NCI-H1417 (cell line): ENCODE measurements around the gene C10orf90.

Source experiments
- DNase-seq, 3 experiments: peaks; one replicate each; lab custom pipeline; 2025; lab: John Stamatoyannopoulos, UW

C10orf90 gene

GRCh38 chr10:126538439-126539135 lies 131.9 kb downstream of the C10orf90 start:
- no peak for DNase-seq

GRCh38 chr10:126536656-126537055 lies 133.8 kb downstream of the C10orf90 start:
- DNase-seq: no peak

DNA sequence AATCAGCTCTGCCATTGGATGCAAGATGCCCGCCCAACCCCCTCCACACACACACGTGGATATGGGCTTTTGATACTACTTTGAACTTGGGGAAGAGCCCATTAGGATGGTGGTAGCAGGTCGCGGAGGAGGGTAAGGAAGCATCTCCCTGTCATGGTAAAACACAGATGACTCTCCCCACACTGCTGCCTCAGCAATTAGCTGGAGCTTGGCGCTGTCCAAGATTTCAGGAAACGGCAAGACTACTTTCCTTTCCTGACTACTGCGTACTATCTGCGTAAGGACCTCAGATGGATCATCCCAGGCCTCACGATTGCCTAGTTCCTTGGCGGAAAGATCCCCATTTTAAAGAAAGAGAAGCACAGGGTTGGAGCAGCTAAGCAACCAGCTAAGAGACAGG lies 134.3 kb downstream of the C10orf90 start:
- DNase-seq: no peak

- no peak for DNase-seq
Observed at GRCh38 chr10:126533644-126534043, 136.8 kb downstream of the C10orf90 start.

DNA sequence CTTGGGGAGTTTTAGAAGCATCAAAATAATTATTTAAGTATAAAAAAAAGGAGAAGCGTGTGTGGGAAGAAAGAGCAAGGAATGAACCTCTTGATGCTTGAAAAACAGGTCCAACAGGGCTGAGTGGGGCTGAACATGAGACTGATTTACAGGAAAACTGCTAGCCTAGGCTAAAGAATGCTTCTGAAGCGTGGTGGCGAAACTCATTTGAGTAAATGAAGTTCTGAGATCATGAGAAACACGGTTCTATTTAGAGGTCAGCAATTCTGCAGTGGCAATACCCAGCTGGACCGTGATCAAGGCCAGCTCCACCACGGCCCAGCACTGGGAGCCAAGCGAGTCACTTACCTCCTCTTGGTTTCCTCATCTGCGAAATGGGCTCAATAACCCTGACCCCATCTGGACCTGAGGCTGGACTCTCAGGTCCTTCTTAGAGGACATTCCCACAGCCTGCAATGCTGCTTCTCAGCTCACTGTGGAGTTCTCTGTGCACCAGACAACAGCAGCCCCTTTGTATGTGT lies 142.1 kb downstream of the C10orf90 start:
- no peak for DNase-seq

- DNase-seq: no peak
Observed at GRCh38 chr10:126527645-126528314, 142.7 kb downstream of the C10orf90 start.

GRCh38 chr10:126525326-126525725 lies 145.2 kb downstream of the C10orf90 start:
- peak in 2 of 3 experiments; percentile 20 to 68 for DNase-seq

DNA sequence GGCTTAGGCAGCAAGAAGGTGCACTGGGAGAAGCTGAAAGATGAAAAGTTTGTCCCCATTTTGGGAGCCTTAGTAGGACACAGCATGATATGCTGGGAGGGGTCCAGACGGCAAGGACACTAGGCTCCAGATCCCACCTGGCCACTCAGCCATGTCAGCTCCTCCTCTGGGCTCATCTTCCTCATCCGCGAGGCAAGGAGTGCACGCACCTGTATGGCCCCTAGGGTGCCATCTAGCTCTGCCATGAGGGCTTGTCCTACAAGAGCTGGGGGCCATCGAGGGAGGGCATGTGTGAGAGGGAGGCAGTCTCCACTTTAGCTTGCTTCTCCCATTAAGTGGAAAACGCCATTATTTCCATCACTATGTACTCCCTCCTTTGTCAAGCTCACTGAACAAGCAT lies 146.0 kb downstream of the C10orf90 start:
- no peak for DNase-seq

- no peak for DNase-seq
Observed at GRCh38 chr10:126523071-126523470, 147.4 kb downstream of the C10orf90 start.

- DNase-seq: no peak
Observed at GRCh38 chr10:126521399-126521798, 149.1 kb downstream of the C10orf90 start.

GRCh38 chr10:126520751-126521317 lies 149.7 kb downstream of the C10orf90 start:
- DNase-seq: no peak

- DNase-seq: no peak
Observed at GRCh38 chr10:126519992-126520391, 150.5 kb downstream of the C10orf90 start.

GRCh38 chr10:126519185-126519584 lies 151.3 kb downstream of the C10orf90 start:
- no peak for DNase-seq

DNA sequence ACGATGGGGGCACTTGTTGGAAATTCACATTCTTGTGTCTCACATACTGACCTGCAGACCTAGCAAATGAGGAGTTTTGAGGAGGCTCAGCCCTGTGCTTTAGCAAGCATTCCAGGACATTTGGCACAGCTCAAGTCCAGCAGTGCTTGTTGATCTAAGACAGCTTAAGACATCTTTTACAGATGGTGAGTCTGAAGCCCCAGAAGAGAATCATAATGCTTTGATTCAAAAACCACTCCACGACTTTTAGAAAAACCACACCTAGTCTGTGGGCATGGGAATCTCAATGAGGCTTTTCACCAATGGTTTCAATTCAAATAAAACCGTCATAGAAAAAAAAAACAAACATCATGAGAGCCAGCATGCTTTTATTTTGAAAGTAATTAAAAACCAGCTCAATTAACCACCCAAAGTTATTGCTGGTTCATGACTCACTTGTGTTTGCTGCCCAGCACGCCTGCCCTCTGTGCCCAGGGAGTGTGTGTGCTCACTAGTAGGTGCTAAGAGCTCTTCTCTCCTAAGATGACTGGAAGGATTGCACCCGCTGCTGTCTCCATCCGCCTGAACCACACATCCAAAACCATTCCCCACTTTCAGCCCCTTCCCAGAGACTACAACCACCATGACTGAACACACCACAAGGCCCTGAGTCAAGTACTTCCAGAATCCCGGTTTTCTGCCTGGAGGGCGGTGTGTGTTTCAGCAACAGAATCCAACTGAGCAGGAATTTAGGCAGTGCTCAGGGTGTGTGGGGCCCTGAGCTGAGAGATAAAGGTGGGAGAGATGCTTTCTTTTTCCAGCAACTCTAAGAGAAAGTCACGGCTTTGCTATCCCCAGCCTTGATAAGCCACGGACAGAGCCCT lies 152.0 kb downstream of the C10orf90 start:
- DNase-seq: no peak

- DNase-seq: no peak
Observed at GRCh38 chr10:126516515-126516914, 154.0 kb downstream of the C10orf90 start.

GRCh38 chr10:126511917-126512479 lies 158.5 kb downstream of the C10orf90 start:
- no peak for DNase-seq

GRCh38 chr10:126509182-126509581 lies 161.3 kb downstream of the C10orf90 start:
- no peak for DNase-seq

DNA sequence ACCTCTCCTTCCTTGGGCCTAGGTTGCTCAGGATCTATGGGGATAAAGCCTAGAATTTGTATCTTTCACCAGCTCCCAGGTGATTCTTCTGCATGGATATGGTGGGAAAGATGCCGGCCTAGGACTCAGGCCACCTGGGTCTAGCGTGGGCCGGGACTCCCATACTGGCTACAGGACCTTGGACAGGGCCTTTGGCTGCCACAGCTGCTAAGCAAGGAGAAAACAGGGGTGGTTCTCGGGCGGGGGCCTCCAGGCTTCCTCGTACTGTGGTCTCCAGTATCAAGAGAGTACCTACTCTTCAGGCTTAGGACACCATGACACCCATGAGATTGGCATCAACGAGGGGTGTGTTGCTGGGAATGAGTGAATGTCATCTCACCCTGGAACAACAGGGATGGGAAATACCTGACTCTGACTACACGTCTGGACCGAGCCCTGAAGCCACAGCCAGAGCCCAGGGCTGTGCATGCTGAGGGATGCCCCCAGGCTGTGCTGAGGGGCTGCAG lies 161.9 kb downstream of the C10orf90 start:
- DNase-seq: no peak

DNA sequence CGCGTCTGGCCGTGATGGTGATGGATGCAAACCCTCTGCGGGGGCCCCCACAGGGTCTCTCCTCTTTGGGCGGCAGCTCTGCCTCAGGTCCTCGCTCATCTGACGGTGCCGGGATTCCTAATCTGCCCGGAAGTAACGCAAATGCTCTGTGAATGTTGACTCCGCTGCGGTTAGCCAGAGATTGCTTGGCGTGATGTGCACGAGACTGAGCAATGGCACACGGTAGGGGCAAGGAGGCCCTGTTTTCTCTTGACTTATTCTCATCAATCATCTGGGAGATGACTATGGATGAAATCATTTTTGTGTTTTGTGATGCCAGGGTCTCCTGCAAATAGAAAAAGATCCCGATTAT lies 165.8 kb downstream of the C10orf90 start:
- DNase-seq: no peak

GRCh38 chr10:126504063-126504760 lies 166.3 kb downstream of the C10orf90 start:
- peak; percentile 16 to 67 (median 21) for DNase-seq
